Measurements from ENCODE around the gene EOLA2.
A peak's percentile ranks its signal among the peaks of the same experiment; 100 is the strongest.

EOLA2 gene

DNA sequence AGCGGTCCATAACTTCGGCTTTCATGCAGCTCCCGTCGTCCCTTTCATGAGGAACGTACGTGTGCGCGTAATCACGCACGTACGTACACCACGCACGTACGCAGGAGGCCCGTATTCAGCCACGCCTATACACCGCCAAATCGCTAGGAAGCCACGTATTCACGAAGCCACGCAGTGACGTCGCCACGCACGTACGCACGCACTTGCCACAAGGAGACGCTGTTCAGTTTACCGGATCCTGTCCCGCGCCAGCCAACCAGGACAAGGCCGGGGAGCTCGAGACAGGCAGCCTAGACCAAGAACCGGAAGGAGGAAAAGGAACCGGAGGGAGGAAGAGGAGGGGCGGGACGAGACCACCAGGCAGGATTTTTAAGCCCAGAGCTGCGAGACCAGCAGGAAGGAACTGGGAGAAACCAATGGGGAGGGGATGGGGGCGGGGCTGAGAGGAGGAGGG is at the start of gene EOLA2:
TSS of gene EOLA2 (minus strand) at position 65 of the 454 bp plus-strand sequence. CDS start 4,617 bp downstream, outside the sequence.
- Histone ChIP-seq H3K27ac (ENCODE audit: low read depth, low read length) (peak within 1 kb of the TSS; percentile 88), H3K4me3 (ENCODE audit: low read depth, low read length) (peak within 1 kb of the TSS; percentile 78), H3K36me3 (ENCODE audit: control insufficient read depth, insufficient read depth, low read length) (no peaks in the 10 kb centered on the region), H3K9ac (ENCODE audit: low read depth, low read length) (peak within 1 kb of the TSS; percentile 70), H3K9me3 (ENCODE audit: control insufficient read depth, insufficient read depth, low read length) (no peaks in the 10 kb centered on the region), H3K4me1 (ENCODE audit: control insufficient read depth, insufficient read depth, low read length) (no peaks in the 10 kb centered on the region), H3K27me3 (ENCODE audit: control insufficient read depth, insufficient read depth, low read length) (no peaks in the 10 kb centered on the region)

DNA sequence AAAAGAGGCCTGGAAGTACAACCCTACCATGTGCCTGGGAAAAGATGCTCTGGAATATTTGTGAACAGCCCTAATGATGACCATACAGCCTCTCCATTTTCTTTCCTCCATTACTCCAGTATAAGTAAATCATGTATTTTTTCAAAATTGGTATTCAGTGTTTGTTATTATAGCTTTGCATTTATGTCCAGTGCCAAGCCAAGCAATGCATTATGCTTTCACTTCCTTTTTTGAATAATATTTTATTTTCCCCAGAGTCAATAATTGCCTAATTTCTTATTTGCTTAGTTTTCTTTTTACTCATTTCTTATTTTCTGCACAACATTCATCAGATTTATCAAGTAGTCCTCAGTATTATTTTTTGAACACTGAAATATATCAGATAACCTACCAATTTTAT is 49.3 kb upstream of the EOLA2 start:
- no peaks in the 10 kb centered on the region for H3K36me3 ChIP-seq (ENCODE audit: control insufficient read depth, insufficient read depth, low read length)
- H3K27ac ChIP-seq (ENCODE audit: low read depth, low read length), result no peak overlapping the region
- no peaks in the 10 kb centered on the region for H3K27me3 ChIP-seq (ENCODE audit: control insufficient read depth, insufficient read depth, low read length)
- no peak overlapping the region for H3K9ac ChIP-seq (ENCODE audit: low read depth, low read length)
- H3K4me3 ChIP-seq (ENCODE audit: low read depth, low read length), result no peak overlapping the region
- H3K9me3 ChIP-seq (ENCODE audit: control insufficient read depth, insufficient read depth, low read length), result peaks cover 21% of the 10 kb centered on the region
- H3K4me1 ChIP-seq (ENCODE audit: control insufficient read depth, insufficient read depth, low read length), result no peaks in the 10 kb centered on the region

DNA sequence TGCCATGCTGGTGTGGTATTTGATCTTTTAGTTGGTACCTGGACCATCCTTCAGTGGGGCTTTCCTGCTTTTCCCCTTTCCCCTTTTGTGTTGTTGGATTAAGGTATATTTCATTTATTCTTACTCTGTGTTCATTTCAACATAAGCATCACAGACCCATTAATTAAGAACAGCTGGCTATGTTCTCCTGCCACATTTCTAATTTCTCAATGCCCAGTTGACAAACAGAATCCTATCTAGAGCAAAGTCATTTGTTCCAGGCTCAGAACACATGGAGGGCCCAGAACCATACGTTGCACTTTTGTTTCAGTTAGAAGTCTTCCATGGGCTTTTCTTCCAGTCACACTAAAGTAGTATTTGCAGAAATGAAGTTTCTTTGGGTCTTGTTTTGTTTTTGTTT is 46.1 kb upstream of the EOLA2 start:
- H3K9me3 ChIP-seq (ENCODE audit: control insufficient read depth, insufficient read depth, low read length), result peaks cover 35% of the 10 kb centered on the region

DNA sequence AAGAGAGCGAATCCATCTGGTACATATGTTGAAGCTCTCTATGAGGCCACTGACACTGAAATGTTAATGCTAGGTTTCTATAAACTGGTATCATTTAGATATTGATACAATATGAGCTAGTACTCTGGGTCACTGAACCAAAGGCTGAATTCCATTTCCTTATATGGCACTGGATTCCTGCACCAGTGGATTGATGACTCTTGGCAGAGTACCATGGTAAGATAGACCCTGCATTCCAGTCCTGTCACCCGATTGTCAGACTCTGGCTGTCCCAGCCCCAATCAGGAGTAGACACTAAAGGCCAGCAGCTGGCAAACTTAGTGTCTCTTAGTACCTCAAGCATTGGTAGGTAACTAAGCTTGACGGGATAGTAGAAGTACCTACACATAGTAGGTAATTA is 44.0 kb upstream of the EOLA2 start:
- Histone ChIP-seq H3K9ac (ENCODE audit: low read depth, low read length) (no peak overlapping the region), H3K27ac (ENCODE audit: low read depth, low read length) (no peak overlapping the region), H3K27me3 (ENCODE audit: control insufficient read depth, insufficient read depth, low read length) (no peaks in the 10 kb centered on the region), H3K9me3 (ENCODE audit: control insufficient read depth, insufficient read depth, low read length) (peaks cover 37% of the 10 kb centered on the region), H3K4me1 (ENCODE audit: control insufficient read depth, insufficient read depth, low read length) (0 out of 2 replicates have a peak, but pooled peaks cover under 1% of the 10 kb centered on the region), H3K36me3 (ENCODE audit: control insufficient read depth, insufficient read depth, low read length) (no peaks in the 10 kb centered on the region), H3K4me3 (ENCODE audit: low read depth, low read length) (no peak overlapping the region)

More for the DNA sequence above, 46.1 kb upstream of the EOLA2 start:
- Histone ChIP-seq H3K4me3 (ENCODE audit: low read depth, low read length) (no peak overlapping the region), H3K27me3 (ENCODE audit: control insufficient read depth, insufficient read depth, low read length) (no peaks in the 10 kb centered on the region), H3K4me1 (ENCODE audit: control insufficient read depth, insufficient read depth, low read length) (no peaks in the 10 kb centered on the region), H3K27ac (ENCODE audit: low read depth, low read length) (no peak overlapping the region), H3K9ac (ENCODE audit: low read depth, low read length) (no peak overlapping the region), H3K36me3 (ENCODE audit: control insufficient read depth, insufficient read depth, low read length) (no peaks in the 10 kb centered on the region)

GRCh38 chrX:149979126-149979644 is 40.9 kb upstream of the EOLA2 start:
- Histone ChIP-seq H3K27ac (ENCODE audit: low read depth, low read length) (no peak overlapping the region), H3K9me3 (ENCODE audit: control insufficient read depth, insufficient read depth, low read length) (peaks cover 36% of the 10 kb centered on the region), H3K27me3 (ENCODE audit: control insufficient read depth, insufficient read depth, low read length) (no peaks in the 10 kb centered on the region), H3K4me3 (ENCODE audit: low read depth, low read length) (no peak overlapping the region), H3K9ac (ENCODE audit: low read depth, low read length) (no peak overlapping the region), H3K4me1 (ENCODE audit: control insufficient read depth, insufficient read depth, low read length) (peaks cover 14% of the 10 kb centered on the region), H3K36me3 (ENCODE audit: control insufficient read depth, insufficient read depth, low read length) (no peaks in the 10 kb centered on the region)

DNA sequence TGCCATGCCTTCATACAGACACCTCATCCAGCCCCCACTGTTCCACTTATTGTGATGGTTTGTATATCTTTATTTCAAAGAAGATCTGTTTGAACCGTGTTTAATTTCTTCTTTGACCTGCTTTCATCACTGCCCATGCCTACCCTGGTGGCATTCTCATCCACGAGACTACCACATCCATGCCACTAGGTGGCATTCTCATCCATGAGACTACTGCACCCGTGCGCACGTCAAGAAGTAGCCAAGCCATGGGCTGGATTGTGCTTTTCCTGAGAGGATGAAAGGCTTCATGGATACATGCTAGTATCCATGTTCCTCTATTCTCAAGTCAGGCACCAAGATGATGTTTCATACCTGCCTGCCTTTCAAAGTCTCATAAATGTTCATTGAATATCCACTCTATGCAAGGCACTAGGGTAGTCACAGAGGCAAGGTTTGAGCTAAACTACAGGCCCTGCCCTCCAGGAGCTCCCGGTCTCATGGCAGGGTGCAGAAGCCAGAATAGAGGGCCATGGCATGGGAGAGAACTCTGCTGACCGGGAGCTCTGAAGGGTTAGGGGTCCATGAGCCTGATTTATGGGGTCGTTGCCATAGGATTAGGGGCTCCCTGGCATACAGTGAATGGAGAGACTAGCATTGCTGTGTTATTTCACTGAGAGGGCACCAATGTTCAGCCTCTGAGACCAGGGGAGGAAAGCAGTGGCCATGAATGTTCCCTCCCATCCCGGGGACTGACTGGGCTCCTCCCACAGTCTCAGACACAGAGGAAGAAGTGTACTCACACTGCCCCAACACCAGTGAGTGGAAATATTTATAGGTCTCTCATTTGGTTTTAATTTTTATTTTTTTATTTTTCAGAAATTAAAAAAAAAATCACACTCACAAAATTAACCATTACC is 24.8 kb upstream of the EOLA2 start:
- Histone ChIP-seq H3K27ac (ENCODE audit: low read depth, low read length) (no peak overlapping the region), H3K9me3 (ENCODE audit: control insufficient read depth, insufficient read depth, low read length) (peaks cover 14% of the 10 kb centered on the region; the same call in 1 of the 2 replicates), H3K9ac (ENCODE audit: low read depth, low read length) (no peak overlapping the region)

DNA sequence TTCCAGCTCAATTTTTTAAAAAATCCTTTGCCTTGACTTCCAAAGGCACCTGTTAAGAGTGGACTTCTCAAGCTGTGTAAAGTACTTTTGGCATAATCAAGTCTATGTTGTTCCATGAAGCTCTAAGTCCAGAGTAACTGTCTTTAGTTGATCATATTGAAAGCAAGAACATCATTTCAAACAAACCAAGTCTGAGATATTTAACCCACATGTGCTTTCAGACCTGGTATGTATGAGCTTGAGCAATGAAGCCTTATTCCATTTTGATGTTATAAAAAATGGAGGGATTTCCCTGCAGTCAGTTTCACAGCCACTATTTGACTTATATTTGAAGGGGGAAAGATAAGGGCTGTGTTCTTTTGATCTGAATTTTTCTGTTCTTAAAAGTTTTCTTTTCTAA is 23.7 kb upstream of the EOLA2 start:
- Histone ChIP-seq H3K27ac (ENCODE audit: low read depth, low read length) (no peak overlapping the region), H3K27me3 (ENCODE audit: control insufficient read depth, insufficient read depth, low read length) (no peaks in the 10 kb centered on the region), H3K9me3 (ENCODE audit: control insufficient read depth, insufficient read depth, low read length) (peaks cover 14% of the 10 kb centered on the region; the same call in 1 of the 2 replicates), H3K4me1 (ENCODE audit: control insufficient read depth, insufficient read depth, low read length) (no peaks in the 10 kb centered on the region), H3K9ac (ENCODE audit: low read depth, low read length) (no peak overlapping the region), H3K4me3 (ENCODE audit: low read depth, low read length) (no peak overlapping the region), H3K36me3 (ENCODE audit: control insufficient read depth, insufficient read depth, low read length) (peaks cover 8% of the 10 kb centered on the region; the same call in 1 of the 2 replicates)

More for the DNA sequence above, 24.8 kb upstream of the EOLA2 start:
- Histone ChIP-seq H3K4me3 (ENCODE audit: low read depth, low read length) (no peak overlapping the region), H3K4me1 (ENCODE audit: control insufficient read depth, insufficient read depth, low read length) (no peaks in the 10 kb centered on the region), H3K36me3 (ENCODE audit: control insufficient read depth, insufficient read depth, low read length) (peaks cover 8% of the 10 kb centered on the region; the same call in 1 of the 2 replicates), H3K27me3 (ENCODE audit: control insufficient read depth, insufficient read depth, low read length) (no peaks in the 10 kb centered on the region)

- peaks cover 11% of the 10 kb centered on the region; the same call in 1 of the 2 replicates for H3K9me3 ChIP-seq (ENCODE audit: control insufficient read depth, insufficient read depth, low read length)
- H3K27me3 ChIP-seq (ENCODE audit: control insufficient read depth, insufficient read depth, low read length), result no peaks in the 10 kb centered on the region
- H3K9ac ChIP-seq (ENCODE audit: low read depth, low read length), result no peak overlapping the region
- no peak overlapping the region for H3K27ac ChIP-seq (ENCODE audit: low read depth, low read length)
- peaks cover 8% of the 10 kb centered on the region; the same call in 1 of the 2 replicates for H3K36me3 ChIP-seq (ENCODE audit: control insufficient read depth, insufficient read depth, low read length)
- H3K4me1 ChIP-seq (ENCODE audit: control insufficient read depth, insufficient read depth, low read length), result no peaks in the 10 kb centered on the region
- H3K4me3 ChIP-seq (ENCODE audit: low read depth, low read length), result no peak overlapping the region
Observed at GRCh38 chrX:149961572-149961971, 23.3 kb upstream of the EOLA2 start.

- H3K4me3 ChIP-seq (ENCODE audit: low read depth, low read length), result no peak overlapping the region
- H3K36me3 ChIP-seq (ENCODE audit: control insufficient read depth, insufficient read depth, low read length), result peaks cover 16% of the 10 kb centered on the region
- H3K9me3 ChIP-seq (ENCODE audit: control insufficient read depth, insufficient read depth, low read length), result peaks cover 11% of the 10 kb centered on the region; the same call in 1 of the 2 replicates
- H3K27me3 ChIP-seq (ENCODE audit: control insufficient read depth, insufficient read depth, low read length), result no peaks in the 10 kb centered on the region
- H3K27ac ChIP-seq (ENCODE audit: low read depth, low read length), result no peak overlapping the region
- H3K4me1 ChIP-seq (ENCODE audit: control insufficient read depth, insufficient read depth, low read length), result peaks cover 4% of the 10 kb centered on the region; the same call in 1 of the 2 replicates
- no peak overlapping the region for H3K9ac ChIP-seq (ENCODE audit: low read depth, low read length)
Observed at GRCh38 chrX:149950681-149951080, 12.4 kb upstream of the EOLA2 start.

- no peak overlapping the region for H3K9ac ChIP-seq (ENCODE audit: low read depth, low read length)
- H3K27me3 ChIP-seq (ENCODE audit: control insufficient read depth, insufficient read depth, low read length), result no peaks in the 10 kb centered on the region
- H3K9me3 ChIP-seq (ENCODE audit: control insufficient read depth, insufficient read depth, low read length), result peaks cover 11% of the 10 kb centered on the region; the same call in 1 of the 2 replicates
- H3K27ac ChIP-seq (ENCODE audit: low read depth, low read length), result no peak overlapping the region
- peaks cover 4% of the 10 kb centered on the region; the same call in 1 of the 2 replicates for H3K4me1 ChIP-seq (ENCODE audit: control insufficient read depth, insufficient read depth, low read length)
- H3K4me3 ChIP-seq (ENCODE audit: low read depth, low read length), result no peak overlapping the region
- peaks cover 18% of the 10 kb centered on the region for H3K36me3 ChIP-seq (ENCODE audit: control insufficient read depth, insufficient read depth, low read length)
Observed at GRCh38 chrX:149949743-149950436, 11.6 kb upstream of the EOLA2 start.
